Adrenal gland (tissue), 12 donors: ENCODE results near the gene PDIA4. TPM values are rescaled to one million over a fixed set of nuclear protein-coding genes. Genes with fewer than 3 reads are reported as not detected.
"Not testable (repeated sequence)": the region's sequence is repeated elsewhere in the genome, so short reads cannot be mapped to it uniquely, and the experiment has no call there.

Experiments used
- DNase-seq, 7 donors: peaks; one replicate each; pipeline ENCODE4 v3.0.0-alpha.2; 2019 to 2020
- H3K27ac ChIP-seq, 5 donors: fragments of 200-600 bp; sonication (generic) in 4 of 5; 1 replicate in 3 of 5; 2 replicates in 2 of 5; pipeline versions ENCODE4 v1.5.1 to v1.8.0; 2016 to 2020; ENCODE audit warnings: mild to moderate bottlenecking in 1 of 5
- H3K27me3 ChIP-seq: fragments of 200-600 bp; 2 replicates; pipeline ENCODE4 v1.8.0; 2021
- H3K36me3 ChIP-seq, 2 donors: fragments of 200-600 bp; replicated peaks in 1 of 2; 1 replicate in 1 of 2; 2 replicates in 1 of 2; pipeline versions ENCODE4 v1.5.1 to v1.8.0; 2018 to 2022
- H3K4me1 ChIP-seq, 2 donors: fragments of 200-600 bp; replicated peaks in 1 of 2; 1 replicate in 1 of 2; 2 replicates in 1 of 2; pipeline versions ENCODE4 v1.5.1 to v1.8.0; 2018 to 2021
- H3K4me3 ChIP-seq, 4 donors: fragments of 200-600 bp; sonication (generic) in 3 of 4; one replicate each; pipeline ENCODE4 v1.5.1; 2016 to 2018
- H3K9me3 ChIP-seq, 3 donors: fragments of 200-600 bp; sonication (generic) in 1 of 3; replicated peaks in 1 of 3; 1 replicate in 2 of 3; 2 replicates in 1 of 3; pipeline versions ENCODE4 v1.5.1 to v1.8.0; 2016 to 2021
- CTCF ChIP-seq, 6 experiments: fragments of 450-650 bp in 4 of 6; fragments of 200-600 bp in 2 of 6; sonication (generic) in 1 of 6; IDR thresholded peaks; 1 replicate in 5 of 6; 2 replicates in 1 of 6; pipeline versions ENCODE4 v1.5.1 to v1.8.0; 2016 to 2021; ENCODE audit warnings: antibody characterized with exemption in 6 of 6, mild to moderate bottlenecking in 2 of 6, moderate library complexity in 1 of 6
- POLR2A ChIP-seq, 2 donors: fragments of 450-650 bp; IDR thresholded peaks; one replicate each; pipeline ENCODE4 v1.6.1; 2017; ENCODE audit warnings: antibody characterized with exemption in 2 of 2, mild to moderate bottlenecking in 2 of 2, moderate library complexity in 1 of 2
- WGBS, 4 donors: extraction: QIAGEN DNeasy Blood & Tissue Kit in 2 of 4; methylation state at CpG; one replicate each; pipeline versions ENCODE4 v1.1.5 to v1.1.7; 2013 to 2017; 5-methylcytosine and 5-hydroxymethylcytosine counted together
- intact Hi-C, 2 donors: fragments of 100-400 bp; cut with DNase I; formaldehyde crosslinking; loops; one replicate each; pipeline versions ENCODE4 v1.14.1 to v1.15.0; 2022 to 2023
- polyA plus RNA-seq, 3 donors: library from polyadenylated mRNA; stranded (reverse); fragments of 200-250 nt in 2 of 3; fragments of 350-450 nt in 1 of 3; fragmentation: Illumina TruSeq in 1 of 3; extraction: RNeasy Lipid Tissue Mini Kit (QIAGEN cat#74804) in 1 of 3; gene quantifications; one replicate each; pipeline ENCODE4 v1.2.3, GENCODE V29; 2013 to 2014
- total RNA-seq, 9 donors: library from RNA; depleted of rRNA in 4 of 9; stranded (reverse); fragments of >200 nt in 4 of 9; fragments of 120-200 nt in 1 of 9; fragmentation: NEBNext Ultra II Directional in 1 of 9; extraction: Animal tissue kit (Norgen Biotek cat#: 25700) in 1 of 9; gene quantifications; one replicate each; pipeline versions ENCODE4 v1.1.0 to v1.2.4, GENCODE V29; 2013 to 2023
- donor health status: healthy with polysubstance abuse.
- donor health status: Bipolar disorder and iron deficiency.
- donor health status: DM: yes; HTN: yes; CAD: no.
- donor health status: DM: no; HTN: no; CAD: no.
- donor health status: DM: no; HTN: no; CAD: no.
- donor health status: DM: yes; HTN: yes; CAD: no.

PDIA4 gene
- total and polyA plus RNA-seq, 12 donors = 19.9 to 123 (median 69.7) TPM

- Histone ChIP-seq H3K27me3 (no peaks in the 10 kb centered on the region), H3K9me3 (no peaks in the 10 kb centered on the region), H3K4me3 (no peak overlapping the region), H3K36me3 (no peaks in the 10 kb centered on the region), H3K27ac (no peak overlapping the region), H3K4me1 (no peaks in the 10 kb centered on the region)
- WGBS, 4 donors = 74 to 100% (median 89%) methylated on average over 2 to 3 of the region's 3 CpGs
- no peak for DNase-seq
- no peak for TF ChIP-seq CTCF (IDR thresholded peaks at IDR 0.05)
- no peak for TF ChIP-seq POLR2A (IDR thresholded peaks at IDR 0.05)
- intact Hi-C loops = no loop called here
These were observed 20.5 kb upstream of the PDIA4 start for GRCh38 chr7:149048805-149049204.

- WGBS, 4 donors = 95 to 100% (median 98%) methylated on average over 2 of the region's 2 CpGs
- Histone ChIP-seq H3K4me1 (no peaks in the 10 kb centered on the region), H3K4me3 (no peak overlapping the region), H3K27me3 (no peaks in the 10 kb centered on the region), H3K27ac (no peak overlapping the region), H3K36me3 (no peaks in the 10 kb centered on the region), H3K9me3 (no peaks in the 10 kb centered on the region)
- no peak for TF ChIP-seq POLR2A (IDR thresholded peaks at IDR 0.05)
- TF ChIP-seq CTCF (IDR thresholded peaks at IDR 0.05) = no peak
- DNase-seq = no peak
- intact Hi-C loops = no loop called here
These were observed 18.1 kb upstream of the PDIA4 start for GRCh38 chr7:149046416-149046815.

- WGBS, 4 donors = 80 to 90% (median 85%) methylated on average over 8 of the region's 8 CpGs
These were observed 15.6 kb upstream of the PDIA4 start for GRCh38 chr7:149043936-149044335.

GRCh38 chr7:149041350-149041749 lies 13.0 kb upstream of the PDIA4 start:
- WGBS, 4 donors = 65 to 80% (median 77%) methylated on average over 5 of the region's 5 CpGs
- Histone ChIP-seq H3K27ac (no peak overlapping the region), H3K4me1 (no peaks in the 10 kb centered on the region), H3K27me3 (no peaks in the 10 kb centered on the region), H3K9me3 (no peaks in the 10 kb centered on the region), H3K4me3 (no peak overlapping the region), H3K36me3 (no peaks in the 10 kb centered on the region)
- TF ChIP-seq CTCF (IDR thresholded peaks at IDR 0.05) (no peak), POLR2A (IDR thresholded peaks at IDR 0.05) (no peak)
- no peak for DNase-seq
- intact Hi-C loops = no loop called here

More at GRCh38 chr7:149043936-149044335, 15.6 kb upstream of the PDIA4 start:
- Histone ChIP-seq H3K4me3 (no peak overlapping the region), H3K36me3 (no peaks in the 10 kb centered on the region), H3K9me3 (no peaks in the 10 kb centered on the region), H3K4me1 (no peaks in the 10 kb centered on the region), H3K27me3 (no peaks in the 10 kb centered on the region), H3K27ac (no peak overlapping the region)
- intact Hi-C loops = no loop called here
- TF ChIP-seq CTCF (IDR thresholded peaks at IDR 0.05) (no peak), POLR2A (IDR thresholded peaks at IDR 0.05) (no peak)
- DNase-seq = no peak

- intact Hi-C loops, H3K9me3 ChIP-seq: not testable (repeated sequence)
- 92 to 95% (median 93%) methylated on average over 7 to 30 of the region's 32 CpGs for WGBS, 4 donors
These were observed 10.3 kb upstream of the PDIA4 start for GRCh38 chr7:149038641-149039040.

More at GRCh38 chr7:149038641-149039040, 10.3 kb upstream of the PDIA4 start:
- not testable (repeated sequence) for H3K36me3 ChIP-seq, H3K27ac ChIP-seq, H3K4me3 ChIP-seq, H3K27me3 ChIP-seq, DNase-seq, H3K4me1 ChIP-seq
